ENCODE measurements around the gene MAEL. TPM values are rescaled to one million over a fixed set of nuclear protein-coding genes. Genes with fewer than 3 reads are reported as not detected.

MAEL gene
- total RNA-seq, 1 experiment from 2014 or later: not detected

DNA sequence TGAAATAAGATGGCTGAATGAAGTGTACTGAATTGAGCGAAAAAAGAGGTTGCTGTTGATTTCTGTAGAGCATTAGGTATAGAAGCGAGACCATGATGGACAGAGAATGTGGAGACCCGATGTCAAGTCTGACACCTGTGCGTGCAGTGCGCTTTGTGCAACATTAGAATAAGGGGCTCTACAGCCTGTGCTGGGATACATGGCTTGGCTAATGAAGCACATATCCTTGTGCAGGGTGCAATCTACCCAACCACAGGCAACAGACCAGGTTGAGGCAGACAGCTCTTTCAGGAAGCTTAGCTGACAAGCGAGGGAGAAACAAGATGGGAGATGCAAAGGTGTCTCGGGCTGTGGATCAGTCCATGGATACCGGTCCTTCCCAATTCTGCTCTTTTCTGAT, 82.2 kb downstream of the MAEL start:
- H3K79me2 ChIP-seq (ENCODE audit: insufficient read depth, low read length): no peaks in the 10 kb centered on the region
- H3K9me3 ChIP-seq (ENCODE audit: control insufficient read depth in 1 of 2, insufficient read depth in 1 of 2, low read depth in 1 of 2, low read length in 2 of 2): no peaks in the 10 kb centered on the region
- H3K27me3 ChIP-seq (ENCODE audit: insufficient read depth, low read length): no peaks in the 10 kb centered on the region
- ChIA-PET POLR2A (no interaction called here), RAD21 (ENCODE audit: low non-redundant PET in 1 of 2, low total read pairs in 2 of 2, uncharacterized antibody in 2 of 2, unreplicated experiment in 2 of 2) (no interaction called here), CTCF (no interaction called here)
- BruUV-seq (replicated peaks): no TSS peak
- peaks cover 0 to 6% of the 10 kb centered on the region in 2 experiments; a peak in 2 of 4 replicates for H3K4me1 ChIP-seq (ENCODE audit: control insufficient read depth in 1 of 2, insufficient read depth in 2 of 2, low read length in 2 of 2)
- H3K27ac ChIP-seq (ENCODE audit: low read depth, low read length): no peak overlapping the region
- H3K4me2 ChIP-seq (ENCODE audit: low read length): no peak overlapping the region
- intact Hi-C loops (cut with micrococcal nuclease): no loop called here
- H3K36me3 ChIP-seq (ENCODE audit: control insufficient read depth in 1 of 2, insufficient read depth in 2 of 2, low read length in 2 of 2): no peaks in the 10 kb centered on the region
- H3K9me2 ChIP-seq (ENCODE audit: insufficient read depth): no peaks in the 10 kb centered on the region
- TF ChIP-seq SP1 (IDR thresholded peaks at IDR 0.05; ENCODE audit: low read depth) (no peak), FOSL1 (IDR thresholded peaks at IDR 0.05; ENCODE audit: low read depth) (no peak), EZH2phosphoT487 (IDR thresholded peaks at IDR 0.05; ENCODE audit: borderline replicate concordance) (no peak), RAD21 (IDR thresholded peaks at IDR 0.05; ENCODE audit: low read depth) (no peak), ATF3 (IDR thresholded peaks at IDR 0.05) (no peak), JUND (IDR thresholded peaks at IDR 0.05) (no peak), CBX3 (IDR thresholded peaks at IDR 0.05; ENCODE audit: low read depth) (no peak), CEBPB (IDR thresholded peaks at IDR 0.05; ENCODE audit: low read depth) (no peak), YY1 (IDR thresholded peaks at IDR 0.05; ENCODE audit: extremely low read depth, insufficient replicate concordance, low read depth, low read length) (no peak), EGR1 (IDR thresholded peaks at IDR 0.05; ENCODE audit: low read depth) (no peak)
- TF ChIP-seq, protein P1, sequence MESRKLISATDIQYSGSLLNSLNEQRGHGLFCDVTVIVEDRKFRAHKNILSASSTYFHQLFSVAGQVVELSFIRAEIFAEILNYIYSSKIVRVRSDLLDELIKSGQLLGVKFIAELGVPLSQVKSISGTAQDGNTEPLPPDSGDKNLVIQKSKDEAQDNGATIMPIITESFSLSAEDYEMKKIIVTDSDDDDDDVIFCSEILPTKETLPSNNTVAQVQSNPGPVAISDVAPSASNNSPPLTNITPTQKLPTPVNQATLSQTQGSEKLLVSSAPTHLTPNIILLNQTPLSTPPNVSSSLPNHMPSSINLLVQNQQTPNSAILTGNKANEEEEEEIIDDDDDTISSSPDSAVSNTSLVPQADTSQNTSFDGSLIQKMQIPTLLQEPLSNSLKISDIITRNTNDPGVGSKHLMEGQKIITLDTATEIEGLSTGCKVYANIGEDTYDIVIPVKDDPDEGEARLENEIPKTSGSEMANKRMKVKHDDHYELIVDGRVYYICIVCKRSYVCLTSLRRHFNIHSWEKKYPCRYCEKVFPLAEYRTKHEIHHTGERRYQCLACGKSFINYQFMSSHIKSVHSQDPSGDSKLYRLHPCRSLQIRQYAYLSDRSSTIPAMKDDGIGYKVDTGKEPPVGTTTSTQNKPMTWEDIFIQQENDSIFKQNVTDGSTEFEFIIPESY (IDR thresholded peaks at IDR 0.05; ENCODE audit: extremely low read depth, insufficient replicate concordance, low read length): no peak
- TF ChIP-seq, protein P2, sequence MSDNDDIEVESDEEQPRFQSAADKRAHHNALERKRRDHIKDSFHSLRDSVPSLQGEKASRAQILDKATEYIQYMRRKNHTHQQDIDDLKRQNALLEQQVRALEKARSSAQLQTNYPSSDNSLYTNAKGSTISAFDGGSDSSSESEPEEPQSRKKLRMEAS (IDR thresholded peaks at IDR 0.05): no peak
- no peak for ATAC-seq
- H2AFZ ChIP-seq (ENCODE audit: low read depth, low read length, poor library complexity, severe bottlenecking): no peak overlapping the region
- no peak overlapping the region for H3K4me3 ChIP-seq (replicated peaks in 1 of 2; ENCODE audit: low read depth in 1 of 2, low read length in 2 of 2)
- DNase-seq (ENCODE audit: low read depth, low spot score): no peak
- no peaks in the 10 kb centered on the region for H4K20me1 ChIP-seq (ENCODE audit: insufficient read depth)
- H3K9ac ChIP-seq (ENCODE audit: low read length): no peak overlapping the region

Other genes with a start within 250 kb of the MAEL start
- 35.6 TPM for gene POGK, start 149.8 kb upstream of the MAEL start, total RNA-seq (2021; ENCODE audit: unreplicated experiment)
- 16.0 TPM for gene TADA1, start 113.0 kb upstream of the MAEL start, total RNA-seq (2021; ENCODE audit: unreplicated experiment)
- 2.4 TPM for gene ILDR2, start 13.7 kb upstream of the MAEL start, total RNA-seq (2021; ENCODE audit: unreplicated experiment)
- gene GPA33, start 101.1 kb downstream of the MAEL start, total RNA-seq (2021; ENCODE audit: unreplicated experiment): 0.22 TPM
- not detected for gene STYXL2, start 104.8 kb downstream of the MAEL start, total RNA-seq (2021; ENCODE audit: unreplicated experiment)
- 24.5 TPM for gene POU2F1, start 231.6 kb downstream of the MAEL start, total RNA-seq (2021; ENCODE audit: unreplicated experiment)